Mesendoderm (in vitro differentiated cells): ENCODE results near the gene MDFIC.

Source experiments
- DNase-seq: peaks from one replicate; pipeline ENCODE4 v3.0.0; 2013
- H2AK5ac ChIP-seq: 2 replicates; pipeline ENCODE4 v1.6.1; 2013; ENCODE audit warnings: low read length, inconsistent platforms
- H2BK120ac ChIP-seq: 2 replicates; pipeline ENCODE4 v1.6.1; 2013; ENCODE audit warnings: low read depth, mild to moderate bottlenecking, low read length, moderate library complexity, mixed read lengths
- H2BK15ac ChIP-seq: replicated peaks from 2 replicates; pipeline ENCODE4 v1.6.1; 2013; ENCODE audit warnings: low read depth, mild to moderate bottlenecking, moderate library complexity
- H2BK5ac ChIP-seq: 2 replicates; pipeline ENCODE4 v1.6.1; 2013; ENCODE audit warnings: low read length, inconsistent platforms
- H3K18ac ChIP-seq: 2 replicates; pipeline ENCODE4 v1.6.1; 2013; ENCODE audit warnings: mild to moderate bottlenecking, low read length, mixed read lengths
- H3K23ac ChIP-seq: one replicate; pipeline ENCODE4 v1.6.1; 2013; ENCODE audit warnings: low read length
- H3K27ac ChIP-seq: 2 replicates; pipeline ENCODE4 v1.5.1; 2013; ENCODE audit warnings: low read depth, mild to moderate bottlenecking, inconsistent platforms, low read length, moderate library complexity
- H3K27me3 ChIP-seq: 2 replicates; pipeline ENCODE4 v1.6.1; 2013; ENCODE audit warnings: low read length, control low read depth, mild to moderate bottlenecking, inconsistent platforms; ENCODE audit not compliant: insufficient read depth, poor library complexity
- H3K36me3 ChIP-seq: 2 replicates; pipeline ENCODE4 v1.6.1; 2013; ENCODE audit warnings: low read length, inconsistent platforms; ENCODE audit not compliant: control insufficient read depth, insufficient read depth
- H3K4ac ChIP-seq: one replicate; pipeline ENCODE4 v1.6.1; 2013; ENCODE audit warnings: low read depth, mild to moderate bottlenecking, low read length, moderate library complexity
- H3K4me1 ChIP-seq: 2 replicates; pipeline ENCODE4 v1.6.1; 2013; ENCODE audit warnings: low read depth, low read length, inconsistent platforms; ENCODE audit not compliant: control insufficient read depth
- H3K4me2 ChIP-seq: 2 replicates; pipeline ENCODE4 v1.6.1; 2013; ENCODE audit warnings: low read length
- H3K4me3 ChIP-seq: 2 replicates; pipeline ENCODE4 v1.5.1; 2013; ENCODE audit warnings: mild to moderate bottlenecking, low read length
- H3K56ac ChIP-seq: one replicate; pipeline ENCODE4 v1.6.1; 2013; ENCODE audit warnings: low read length
- H3K79me1 ChIP-seq: 2 replicates; pipeline ENCODE4 v1.6.1; 2013; ENCODE audit warnings: low read length, inconsistent platforms
- H3K79me2 ChIP-seq: 2 replicates; pipeline ENCODE4 v1.6.1; 2013; ENCODE audit warnings: mild to moderate bottlenecking, low read length; ENCODE audit not compliant: control insufficient read depth, insufficient read depth
- H3K9ac ChIP-seq: 2 replicates; pipeline ENCODE4 v1.6.1; 2013; ENCODE audit warnings: low read length, inconsistent platforms
- H4K5ac ChIP-seq: one replicate; pipeline ENCODE4 v1.6.1; 2013; ENCODE audit warnings: low read length
- H4K8ac ChIP-seq: one replicate; pipeline ENCODE4 v1.6.1; 2013; ENCODE audit warnings: low read depth, mild to moderate bottlenecking, control low read depth, low read length, moderate library complexity
- WGBS: extraction: QIAGEN DNeasy Blood & Tissue Kit; methylation state at CpG from one replicate; pipeline ENCODE4 v1.1.7; 2013; ENCODE audit warnings: low lambda C conversion rate, missing lambda C conversion rate; ENCODE audit not compliant: insufficient coverage; ENCODE audit errors: extremely low coverage; 5-methylcytosine and 5-hydroxymethylcytosine counted together

Gene MDFIC

DNA sequence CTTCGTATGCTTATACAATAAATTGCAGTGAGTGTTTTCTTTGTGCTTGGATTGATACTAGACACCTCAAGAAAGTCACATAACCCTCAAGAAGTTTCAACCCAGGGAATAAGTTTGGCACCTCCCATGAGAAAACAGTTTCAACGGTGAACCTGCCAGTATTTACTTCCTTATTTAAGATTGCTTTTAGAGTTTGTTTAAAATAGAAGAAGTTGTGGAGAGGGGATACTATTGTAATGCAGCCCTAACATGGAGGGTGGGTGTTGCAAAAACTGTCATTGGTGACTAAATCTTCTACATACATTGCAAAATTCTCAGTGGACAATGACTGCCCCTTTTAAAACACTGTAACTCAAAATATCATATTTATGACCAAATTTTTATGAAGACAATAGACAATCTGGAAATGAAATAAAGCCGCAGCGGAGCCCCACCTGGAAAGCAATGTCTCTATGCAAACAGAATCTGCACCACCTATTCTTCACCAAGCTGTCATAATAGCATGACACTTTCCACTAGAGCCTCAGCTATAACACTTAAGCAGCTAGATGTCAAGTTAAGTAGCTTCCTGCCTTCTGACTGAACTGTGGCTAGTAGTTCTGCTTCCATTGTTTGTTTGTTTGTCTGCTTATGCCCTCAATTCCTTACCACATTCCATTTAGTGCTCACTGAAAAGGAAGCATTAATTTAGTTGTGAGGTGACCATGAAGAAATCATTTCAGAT, 98.2 kb downstream of the MDFIC start:
- no peak overlapping the region for H4K5ac ChIP-seq
- peaks cover 2% of the 10 kb centered on the region for H3K36me3 ChIP-seq
- H2BK15ac ChIP-seq: no peak overlapping the region
- H2BK120ac ChIP-seq: no peak overlapping the region
- H2BK5ac ChIP-seq: no peak overlapping the region
- H3K56ac ChIP-seq: no peak overlapping the region
- no peaks in the 10 kb centered on the region for H3K79me2 ChIP-seq
- H2AK5ac ChIP-seq: no peak overlapping the region
- H3K4ac ChIP-seq: peak overlapping the region; percentile 52
- no peak overlapping the region for H3K18ac ChIP-seq
- no peak overlapping the region for H3K23ac ChIP-seq
- H3K4me1 ChIP-seq: no peaks in the 10 kb centered on the region
- no peak overlapping the region for H3K4me2 ChIP-seq
- no peak for DNase-seq
- H4K8ac ChIP-seq: no peak overlapping the region
- H3K79me1 ChIP-seq: no peaks in the 10 kb centered on the region
- WGBS: no CpG with 5 or more reads among the region's 4 CpGs
- no peak overlapping the region for H3K9ac ChIP-seq
- no peaks in the 10 kb centered on the region for H3K27me3 ChIP-seq
- no peak overlapping the region for H3K4me3 ChIP-seq
- H3K27ac ChIP-seq: no peak overlapping the region

DNA sequence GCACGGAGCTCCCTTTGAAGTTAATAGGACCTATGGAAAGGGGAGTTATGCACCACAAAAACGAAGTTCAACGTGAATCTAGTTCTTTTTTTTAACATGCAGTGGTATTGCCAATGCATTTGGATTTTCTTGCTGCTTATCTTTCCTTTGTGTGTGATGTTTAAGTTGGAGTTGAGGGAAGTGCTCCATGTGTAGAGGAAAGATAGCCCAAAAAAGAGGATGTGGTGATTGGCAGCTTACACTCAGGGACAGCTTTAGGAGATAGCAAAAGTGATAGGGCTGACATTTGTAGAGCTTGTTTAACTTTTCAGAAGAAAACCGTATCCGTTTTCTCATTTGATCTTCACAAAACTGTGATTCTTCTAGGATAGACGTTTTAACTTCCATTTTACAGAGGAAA, 101.3 kb downstream of the MDFIC start:
- H2BK120ac ChIP-seq: no peak overlapping the region
- no CpG with 5 or more reads among the region's 6 CpGs for WGBS

DNA sequence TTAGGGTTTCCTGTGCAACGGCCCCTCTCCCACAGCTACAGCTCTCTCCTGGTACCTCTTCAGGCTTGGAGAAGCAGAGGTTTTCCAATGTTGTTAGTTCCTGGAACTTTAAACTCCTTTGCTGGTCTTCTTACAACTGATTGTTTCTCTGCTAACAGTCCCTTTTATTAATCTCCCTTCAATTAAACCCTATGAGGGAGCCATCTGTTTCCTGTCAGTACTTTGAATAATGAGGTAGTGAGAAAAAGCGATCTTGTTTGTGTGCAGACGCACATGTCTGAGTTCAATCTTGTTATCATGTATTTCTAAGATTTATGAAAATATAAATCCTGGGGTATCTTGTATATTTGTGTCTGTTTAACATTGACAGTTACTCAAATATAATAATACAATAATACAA, 102.4 kb downstream of the MDFIC start:
- no peak overlapping the region for H3K23ac ChIP-seq
- H3K27me3 ChIP-seq: no peaks in the 10 kb centered on the region
- no peaks in the 10 kb centered on the region for H3K79me1 ChIP-seq
- no peak overlapping the region for H3K4ac ChIP-seq
- no peak overlapping the region for H4K5ac ChIP-seq
- H3K18ac ChIP-seq: no peak overlapping the region
- no peak overlapping the region for H2BK120ac ChIP-seq
- no peak overlapping the region for H3K4me3 ChIP-seq
- no peak overlapping the region for H3K9ac ChIP-seq
- H3K36me3 ChIP-seq: no peaks in the 10 kb centered on the region
- H3K27ac ChIP-seq: no peak overlapping the region
- H3K79me2 ChIP-seq: no peaks in the 10 kb centered on the region
- no peak overlapping the region for H2AK5ac ChIP-seq
- no peak overlapping the region for H2BK15ac ChIP-seq
- no peaks in the 10 kb centered on the region for H3K4me1 ChIP-seq
- no peak for DNase-seq
- no CpG with 5 or more reads among the region's 3 CpGs for WGBS
- no peak overlapping the region for H4K8ac ChIP-seq
- no peak overlapping the region for H3K4me2 ChIP-seq
- no peak overlapping the region for H3K56ac ChIP-seq
- H2BK5ac ChIP-seq: no peak overlapping the region

More for the DNA sequence above, 101.3 kb downstream of the MDFIC start:
- Histone ChIP-seq H3K56ac (no peak overlapping the region), H3K18ac (no peak overlapping the region), H3K4me1 (no peaks in the 10 kb centered on the region), H3K4ac (no peak overlapping the region), H3K79me1 (no peaks in the 10 kb centered on the region), H3K9ac (no peak overlapping the region), H3K27me3 (no peaks in the 10 kb centered on the region), H2BK15ac (no peak overlapping the region), H3K23ac (no peak overlapping the region), H2AK5ac (no peak overlapping the region), H3K4me2 (no peak overlapping the region), H3K4me3 (no peak overlapping the region), H3K79me2 (no peaks in the 10 kb centered on the region), H3K27ac (no peak overlapping the region), H4K8ac (no peak overlapping the region), H3K36me3 (no peaks in the 10 kb centered on the region), H4K5ac (no peak overlapping the region), H2BK5ac (no peak overlapping the region)
- no peak for DNase-seq

DNA sequence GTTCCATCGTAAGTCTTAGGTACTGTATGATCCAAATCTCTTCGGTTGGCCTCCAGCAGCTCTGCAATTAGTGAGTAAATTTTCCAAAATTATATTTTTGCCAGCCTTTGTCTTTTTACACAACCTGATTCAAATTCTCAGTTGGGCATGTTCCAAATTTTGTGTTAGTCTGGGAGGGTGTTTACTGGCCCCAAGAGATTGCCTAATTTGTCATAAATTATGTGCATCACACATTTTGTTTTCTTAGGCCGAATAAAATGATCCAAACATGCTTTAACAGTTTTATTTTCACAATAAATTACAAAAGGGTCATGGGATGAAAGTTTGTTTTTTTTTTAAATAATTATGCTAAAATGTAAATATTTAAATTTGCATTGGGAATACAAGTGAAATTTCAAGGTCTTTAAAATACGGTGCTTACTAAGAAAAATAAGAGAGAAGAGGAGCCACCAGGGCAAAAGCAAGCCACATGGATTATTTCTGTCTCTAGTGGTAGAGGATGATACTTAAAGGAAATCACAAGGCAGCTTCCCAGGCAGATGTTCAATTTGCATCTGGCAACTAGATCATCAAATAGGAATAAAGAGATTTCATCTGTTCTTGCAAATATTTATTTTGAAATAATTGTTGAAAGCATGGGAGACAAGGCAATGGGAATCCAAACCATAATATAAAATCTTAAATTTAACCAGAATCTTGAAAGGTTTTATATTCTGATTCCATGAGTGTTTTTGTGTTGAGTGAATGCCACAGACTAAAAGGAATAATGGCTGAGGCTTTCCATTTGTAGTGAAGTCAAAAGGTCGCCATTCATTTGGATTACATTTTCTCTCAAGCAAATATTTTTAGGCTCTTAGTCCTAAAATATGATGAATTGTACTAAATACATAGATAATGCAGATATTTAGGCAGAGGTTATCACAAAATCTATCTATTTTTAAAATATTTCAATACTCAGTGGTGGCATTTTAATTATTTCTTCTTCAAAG, 111.1 kb downstream of the MDFIC start:
- Histone ChIP-seq H3K18ac (no peak overlapping the region), H3K4me2 (no peak overlapping the region), H2BK120ac (no peak overlapping the region), H4K8ac (no peak overlapping the region), H3K36me3 (no peaks in the 10 kb centered on the region), H3K56ac (no peak overlapping the region), H3K4me1 (no peaks in the 10 kb centered on the region), H3K4me3 (no peak overlapping the region), H3K9ac (no peak overlapping the region), H3K27me3 (no peaks in the 10 kb centered on the region), H3K23ac (no peak overlapping the region), H2AK5ac (no peak overlapping the region), H2BK5ac (no peak overlapping the region), H2BK15ac (no peak overlapping the region), H3K4ac (no peak overlapping the region), H3K27ac (no peak overlapping the region), H3K79me1 (no peaks in the 10 kb centered on the region), H3K79me2 (no peaks in the 10 kb centered on the region), H4K5ac (no peak overlapping the region)
- WGBS: no CpG with 5 or more reads among the region's 5 CpGs
- peak; percentile 11 for DNase-seq

DNA sequence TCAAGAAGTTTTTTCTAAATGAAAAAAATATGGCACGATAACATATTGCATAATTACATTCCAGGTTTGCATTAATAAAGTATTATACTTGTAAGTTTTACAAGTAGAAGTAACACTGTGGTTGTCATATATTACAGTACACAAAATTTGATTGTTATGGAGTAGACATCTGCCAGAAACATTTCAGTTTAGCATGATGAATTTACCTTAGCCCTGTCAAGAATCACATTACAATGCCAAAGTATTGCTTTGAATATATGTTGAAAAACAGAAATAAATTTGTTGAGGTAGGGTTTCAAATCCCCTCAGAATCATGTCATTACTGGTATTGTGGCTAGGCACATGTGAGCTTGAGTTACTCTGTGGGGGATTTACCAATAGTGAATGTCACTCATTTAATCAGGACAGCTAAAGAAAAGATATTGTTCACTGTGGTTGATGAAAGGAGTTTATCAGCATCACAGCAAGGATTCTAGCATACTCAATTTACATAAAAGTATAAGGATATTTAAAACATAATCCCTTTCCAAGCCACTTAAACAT, 112.1 kb downstream of the MDFIC start:
- Histone ChIP-seq H3K27ac (no peak overlapping the region), H4K5ac (no peak overlapping the region), H3K23ac (no peak overlapping the region), H3K4me3 (no peak overlapping the region), H3K18ac (no peak overlapping the region), H3K4me2 (no peak overlapping the region), H3K56ac (no peak overlapping the region), H4K8ac (no peak overlapping the region), H3K27me3 (no peaks in the 10 kb centered on the region), H2BK5ac (no peak overlapping the region), H3K79me2 (no peaks in the 10 kb centered on the region), H3K4me1 (no peaks in the 10 kb centered on the region), H2BK15ac (no peak overlapping the region), H2BK120ac (no peak overlapping the region), H3K79me1 (no peaks in the 10 kb centered on the region), H3K36me3 (no peaks in the 10 kb centered on the region), H2AK5ac (no peak overlapping the region), H3K9ac (no peak overlapping the region), H3K4ac (no peak overlapping the region)
- WGBS: no CpG with 5 or more reads among the region's 1 CpG
- DNase-seq: no peak
